22Rv1 (cell line): Measurements from ENCODE around the gene ABCD3.

Experiments used
- H3K27ac ChIP-seq: fragments of 450-650 bp; 2 replicates; pipeline ENCODE4 v1.5.1; 2017
- ZFX ChIP-seq: fragments of 450-650 bp; IDR thresholded peaks from 2 replicates; pipeline ENCODE4 v1.6.1; 2017; ENCODE audit warnings: antibody characterized with exemption, borderline replicate concordance
- TF ChIP-seq, protein P1 (sequence below): fragments of 450-650 bp; IDR thresholded peaks from 2 replicates; pipeline ENCODE4 v1.5.1; 2017; ENCODE audit warnings: mild to moderate bottlenecking

Gene ABCD3

DNA sequence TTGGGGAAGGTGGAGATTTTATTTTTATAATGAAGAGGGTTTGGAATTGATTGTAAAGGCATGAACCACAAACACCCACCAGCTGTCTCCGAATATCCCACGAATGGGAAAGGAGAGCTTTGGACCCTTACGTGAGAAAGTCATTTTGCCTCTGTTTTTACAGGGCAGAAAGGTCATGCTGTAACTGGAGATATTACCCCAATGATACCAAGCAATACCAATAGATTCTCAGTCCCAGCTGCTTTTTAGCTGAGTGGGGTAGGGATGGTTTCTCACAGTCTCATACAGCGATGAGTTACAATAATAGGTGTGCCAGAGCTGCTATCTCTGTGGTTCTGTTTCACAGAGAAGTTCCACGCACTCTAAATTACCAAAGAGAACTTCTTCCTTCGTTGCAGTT is 132.2 kb downstream of the ABCD3 start:
- H3K27ac ChIP-seq, result no peak overlapping the region
- TF ChIP-seq, protein P1, sequence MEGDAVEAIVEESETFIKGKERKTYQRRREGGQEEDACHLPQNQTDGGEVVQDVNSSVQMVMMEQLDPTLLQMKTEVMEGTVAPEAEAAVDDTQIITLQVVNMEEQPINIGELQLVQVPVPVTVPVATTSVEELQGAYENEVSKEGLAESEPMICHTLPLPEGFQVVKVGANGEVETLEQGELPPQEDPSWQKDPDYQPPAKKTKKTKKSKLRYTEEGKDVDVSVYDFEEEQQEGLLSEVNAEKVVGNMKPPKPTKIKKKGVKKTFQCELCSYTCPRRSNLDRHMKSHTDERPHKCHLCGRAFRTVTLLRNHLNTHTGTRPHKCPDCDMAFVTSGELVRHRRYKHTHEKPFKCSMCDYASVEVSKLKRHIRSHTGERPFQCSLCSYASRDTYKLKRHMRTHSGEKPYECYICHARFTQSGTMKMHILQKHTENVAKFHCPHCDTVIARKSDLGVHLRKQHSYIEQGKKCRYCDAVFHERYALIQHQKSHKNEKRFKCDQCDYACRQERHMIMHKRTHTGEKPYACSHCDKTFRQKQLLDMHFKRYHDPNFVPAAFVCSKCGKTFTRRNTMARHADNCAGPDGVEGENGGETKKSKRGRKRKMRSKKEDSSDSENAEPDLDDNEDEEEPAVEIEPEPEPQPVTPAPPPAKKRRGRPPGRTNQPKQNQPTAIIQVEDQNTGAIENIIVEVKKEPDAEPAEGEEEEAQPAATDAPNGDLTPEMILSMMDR, result no peak
- no peak for TF ChIP-seq ZFX

DNA sequence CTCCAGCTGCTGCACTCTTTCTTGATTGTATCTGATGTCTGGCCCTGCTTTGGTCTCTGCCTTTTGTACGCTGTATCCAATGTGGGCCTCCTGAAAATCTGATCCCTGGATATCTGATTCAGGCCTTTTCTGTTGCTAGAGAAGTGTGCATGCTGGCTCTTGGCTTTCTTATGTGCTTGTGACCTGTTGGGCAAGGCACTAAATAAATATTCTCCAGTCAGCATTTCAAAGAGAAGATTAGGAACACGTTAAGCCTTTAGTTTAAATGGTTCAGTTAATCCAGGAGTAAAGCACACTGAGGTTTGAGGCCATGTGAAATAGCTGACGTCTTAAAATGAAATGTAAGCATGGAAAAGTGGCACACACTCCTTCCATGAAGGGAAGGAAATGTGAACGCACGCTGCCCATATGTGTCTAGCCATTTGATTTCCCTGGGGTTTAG is 132.6 kb downstream of the ABCD3 start:
- no peak overlapping the region for H3K27ac ChIP-seq
- TF ChIP-seq ZFX, result no peak
- TF ChIP-seq, protein P1, result no peak

DNA sequence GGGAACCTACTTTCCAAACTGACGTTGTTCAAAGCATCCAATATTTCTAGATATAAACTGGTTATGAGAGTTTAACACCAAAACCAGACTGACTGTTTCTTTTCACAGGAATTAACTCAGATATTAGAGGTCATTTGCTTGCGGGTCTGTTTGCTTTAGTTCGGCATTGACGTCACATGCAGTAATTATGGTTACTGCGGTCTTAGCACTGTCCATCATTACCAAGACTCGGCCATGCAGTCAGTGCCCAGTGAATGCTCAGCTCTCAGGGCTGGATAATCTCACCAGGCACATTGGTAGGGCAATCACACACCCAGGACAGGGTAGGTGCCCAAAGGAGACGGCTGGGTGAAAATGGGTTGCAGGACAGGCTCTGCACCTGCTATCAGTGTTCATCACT is 133.3 kb downstream of the ABCD3 start:
- TF ChIP-seq, protein P1, result no peak
- no peak for TF ChIP-seq ZFX
- no peak overlapping the region for H3K27ac ChIP-seq

DNA sequence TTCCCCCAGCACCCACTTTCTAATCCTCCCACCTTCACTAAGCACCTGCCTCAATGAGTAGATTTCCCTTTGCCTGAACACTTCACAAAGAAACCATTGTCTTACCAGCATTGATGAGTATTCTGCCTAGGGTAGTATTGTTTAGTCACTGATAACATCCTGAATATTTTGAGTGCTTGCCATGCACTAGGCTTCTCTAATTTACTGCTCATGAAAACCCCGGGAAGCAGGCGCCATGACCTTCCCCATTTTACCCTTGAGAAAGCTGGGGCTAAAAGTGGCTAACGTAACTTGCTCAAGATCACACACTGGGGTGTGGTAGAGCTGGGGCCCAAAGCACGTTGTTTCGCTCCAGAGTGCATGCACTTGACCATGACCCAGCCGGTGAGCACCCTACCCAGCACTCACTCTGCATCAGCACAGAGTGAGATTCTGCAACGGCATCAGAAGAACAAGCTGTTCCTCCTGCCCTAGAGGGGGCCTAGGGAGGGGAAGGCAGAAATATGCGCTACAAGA is 133.9 kb downstream of the ABCD3 start:
- TF ChIP-seq ZFX, result no peak
- TF ChIP-seq, protein P1, result no peak
- no peak overlapping the region for H3K27ac ChIP-seq

- TF ChIP-seq ZFX, result no peak
- TF ChIP-seq, protein P1, result no peak
- H3K27ac ChIP-seq, result no peak overlapping the region
Measured at GRCh38 chr1:94553323-94553730, 135.1 kb downstream of the ABCD3 start.

DNA sequence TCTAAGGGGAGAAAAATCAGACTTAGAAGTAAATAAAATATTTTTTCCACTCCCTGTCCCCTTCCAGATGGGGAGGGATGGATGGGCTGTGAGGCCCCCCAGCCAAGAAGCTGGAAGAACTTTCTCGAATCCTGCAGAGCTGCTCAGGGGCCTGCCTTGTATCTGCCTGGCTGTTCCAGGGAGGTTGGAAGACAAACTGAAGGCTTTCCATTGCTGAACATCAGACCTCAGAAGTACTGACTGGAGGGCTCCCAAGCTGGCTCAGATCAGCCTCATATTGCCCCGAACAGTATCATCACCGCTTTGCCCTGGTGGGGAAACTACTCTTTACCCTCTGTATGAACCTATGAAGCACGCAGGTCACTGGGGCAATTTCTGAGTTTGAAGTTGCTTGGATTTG is 135.7 kb downstream of the ABCD3 start:
- no peak for TF ChIP-seq ZFX
- TF ChIP-seq, protein P1, result no peak
- no peak overlapping the region for H3K27ac ChIP-seq

DNA sequence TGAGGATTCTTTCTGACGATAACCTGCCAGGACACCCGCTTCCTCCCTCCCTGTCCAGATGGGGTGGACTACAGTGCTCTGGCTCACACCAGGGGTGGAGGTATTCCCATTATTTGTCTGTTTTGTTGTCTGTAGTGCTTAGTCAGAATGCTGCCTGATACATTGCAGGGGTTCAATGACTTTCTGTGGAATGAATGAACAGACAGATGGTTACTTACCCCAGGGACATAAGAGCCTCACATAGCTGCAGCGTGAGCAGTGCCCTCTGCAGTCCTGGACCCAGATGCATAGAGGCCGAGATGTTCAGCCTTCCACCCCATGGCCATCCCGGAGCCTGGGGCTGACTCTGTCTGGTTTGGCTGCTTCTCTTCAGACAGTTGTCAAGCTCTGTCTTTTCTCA is 136.4 kb downstream of the ABCD3 start:
- no peak overlapping the region for H3K27ac ChIP-seq
- no peak for TF ChIP-seq ZFX
- TF ChIP-seq, protein P1, result no peak
